Ascending aorta (tissue), 2 donors: ENCODE results near the gene LARP1. TPM values are rescaled to one million over a fixed set of nuclear protein-coding genes. Genes with fewer than 3 reads are reported as not detected.

Experiments used
- DNase-seq, 2 donors: peaks; one replicate each; pipeline ENCODE4 v3.0.0-alpha.2; 2019; ENCODE audit warnings: low spot score in 2 of 2
- H3K27ac ChIP-seq, 2 donors: fragments of 200-600 bp; sonication (generic); one replicate each; pipeline ENCODE4 v1.5.1; 2016 to 2017; ENCODE audit warnings: mild to moderate bottlenecking in 1 of 2
- H3K27me3 ChIP-seq: fragments of 200-600 bp; sonication (generic); one replicate; pipeline ENCODE4 v1.5.1; 2017
- H3K36me3 ChIP-seq, 2 donors: fragments of 200-600 bp; sonication (generic); one replicate each; pipeline ENCODE4 v1.5.1; 2016
- H3K4me1 ChIP-seq, 2 donors: fragments of 200-600 bp; sonication (generic); one replicate each; pipeline ENCODE4 v1.5.1; 2016 to 2017; ENCODE audit warnings: mild to moderate bottlenecking in 1 of 2
- H3K4me3 ChIP-seq, 2 donors: fragments of 200-600 bp; sonication (generic); one replicate each; pipeline ENCODE4 v1.5.1; 2016 to 2017; ENCODE audit warnings: mild to moderate bottlenecking in 1 of 2
- H3K9me3 ChIP-seq, 2 donors: fragments of 200-600 bp; sonication (generic); one replicate each; pipeline ENCODE4 v1.5.1; 2016
- CTCF ChIP-seq, 3 experiments: fragments of 200-600 bp in 2 of 3; fragments of 450-650 bp in 1 of 3; sonication (generic) in 2 of 3; IDR thresholded peaks; one replicate each; pipeline ENCODE4 v1.5.1; 2016 to 2019; ENCODE audit warnings: antibody characterized with exemption in 3 of 3, mild to moderate bottlenecking in 1 of 3, moderate library complexity in 1 of 3
- intact Hi-C: fragments of 100-400 bp; cut with DNase I; formaldehyde crosslinking; loops from one replicate; pipeline ENCODE4 v1.15.1; 2023
- total RNA-seq: library from RNA; depleted of rRNA; stranded (reverse); fragments of >200 nt; gene quantifications from one replicate; pipeline ENCODE4 v1.1.0, GENCODE V29; 2016

LARP1 gene
- total RNA-seq, 1 donor from 2014 or later = 105 TPM

- Histone ChIP-seq H3K27me3 (no peaks in the 10 kb centered on the region), H3K27ac (no peak overlapping the region), H3K4me1 (peaks cover 0 to 17% of the 10 kb centered on the region in 2 donors), H3K9me3 (no peaks in the 10 kb centered on the region), H3K4me3 (no peak overlapping the region), H3K36me3 (peaks cover 28 to 40% of the 10 kb centered on the region in 2 donors)
- peak in 1 of 2 donors; percentile 8 for DNase-seq
- no peak for TF ChIP-seq CTCF (IDR thresholded peaks at IDR 0.05)
- intact Hi-C loops = no loop called here
Measured at GRCh38 chr5:154862766-154863165, 107.6 kb downstream of the LARP1 start.

GRCh38 chr5:154863291-154864080 lies 108.3 kb downstream of the LARP1 start:
- DNase-seq = peak in 1 of 2 donors; percentile 38
- Histone ChIP-seq H3K4me1 (peaks cover 0 to 17% of the 10 kb centered on the region in 2 donors), H3K4me3 (no peak overlapping the region), H3K36me3 (peaks cover 28 to 45% of the 10 kb centered on the region in 2 donors), H3K27me3 (no peaks in the 10 kb centered on the region), H3K27ac (no peak overlapping the region), H3K9me3 (no peaks in the 10 kb centered on the region)
- TF ChIP-seq CTCF (IDR thresholded peaks at IDR 0.05) = no peak
- intact Hi-C loops = no loop called here

- intact Hi-C loops = no loop called here
- peaks cover 29 to 53% of the 10 kb centered on the region in 2 donors for H3K36me3 ChIP-seq
Measured at GRCh38 chr5:154865466-154866184, 110.4 kb downstream of the LARP1 start.

GRCh38 chr5:154866841-154867240 lies 111.7 kb downstream of the LARP1 start:
- Histone ChIP-seq H3K4me1 (no peaks in the 10 kb centered on the region), H3K27me3 (no peaks in the 10 kb centered on the region), H3K4me3 (no peak overlapping the region), H3K9me3 (no peaks in the 10 kb centered on the region), H3K36me3 (peaks cover 40 to 63% of the 10 kb centered on the region in 2 donors), H3K27ac (no peak overlapping the region)
- DNase-seq = no peak
- intact Hi-C loops = no loop called here
- TF ChIP-seq CTCF (IDR thresholded peaks at IDR 0.05) = no peak

More at GRCh38 chr5:154865466-154866184, 110.4 kb downstream of the LARP1 start:
- Histone ChIP-seq H3K4me3 (no peak overlapping the region), H3K27me3 (no peaks in the 10 kb centered on the region), H3K4me1 (peaks cover 0 to 6% of the 10 kb centered on the region in 2 donors), H3K27ac (no peak overlapping the region), H3K9me3 (no peaks in the 10 kb centered on the region)
- no peak for DNase-seq
- TF ChIP-seq CTCF (IDR thresholded peaks at IDR 0.05) = no peak

Other genes with a start within 250 kb of the LARP1 start
- gene FAXDC2, start 95.2 kb downstream of the LARP1 start, total RNA-seq = 25.3 TPM
- gene CNOT8, start 103.2 kb downstream of the LARP1 start, total RNA-seq = 32.1 TPM
- 11.0 TPM for gene GEMIN5, start 182.8 kb downstream of the LARP1 start, total RNA-seq
- gene MRPL22, start 185.7 kb downstream of the LARP1 start, total RNA-seq = 7.8 TPM